ENCODE measurements around the gene AP1G2.
A peak's percentile ranks its signal among the peaks of the same experiment; 100 is the strongest.

The AP1G2 gene

GRCh38 chr14:23561259-23561658 lies 6.3 kb downstream of the AP1G2 start:
- TF ChIP-seq CTCF (IDR thresholded peaks at IDR 0.05; ENCODE audit: control insufficient read depth, insufficient read depth, low read depth, low read length, missing control alignments) = no peak
- no peak overlapping the region for H3K4me3 ChIP-seq (ENCODE audit: control insufficient read depth, low read depth, low read length)
- DNase-seq (ENCODE audit: low read depth) = no peak

GRCh38 chr14:23559926-23560520 lies 7.6 kb downstream of the AP1G2 start:
- no peak for DNase-seq (ENCODE audit: low read depth)
- no peak overlapping the region for H3K4me3 ChIP-seq (ENCODE audit: control insufficient read depth, low read depth, low read length)
- TF ChIP-seq CTCF (IDR thresholded peaks at IDR 0.05; ENCODE audit: control insufficient read depth, insufficient read depth, low read depth, low read length, missing control alignments) = no peak

GRCh38 chr14:23559010-23559925 lies 8.3 kb downstream of the AP1G2 start:
- DNase-seq (ENCODE audit: low read depth) = no peak
- peak; percentile 92 for TF ChIP-seq CTCF (IDR thresholded peaks at IDR 0.05; ENCODE audit: control insufficient read depth, insufficient read depth, low read depth, low read length, missing control alignments)
- H3K4me3 ChIP-seq (ENCODE audit: control insufficient read depth, low read depth, low read length) = no peak overlapping the region

GRCh38 chr14:23558346-23559009 lies 9.1 kb downstream of the AP1G2 start:
- TF ChIP-seq CTCF (IDR thresholded peaks at IDR 0.05; ENCODE audit: control insufficient read depth, insufficient read depth, low read depth, low read length, missing control alignments) = no peak

GRCh38 chr14:23557946-23558345 lies 9.6 kb downstream of the AP1G2 start:
- no peak overlapping the region for H3K4me3 ChIP-seq (ENCODE audit: control insufficient read depth, low read depth, low read length)
- no peak for TF ChIP-seq CTCF (IDR thresholded peaks at IDR 0.05; ENCODE audit: control insufficient read depth, insufficient read depth, low read depth, low read length, missing control alignments)
- no peak for DNase-seq (ENCODE audit: low read depth)

More at GRCh38 chr14:23558346-23559009, 9.1 kb downstream of the AP1G2 start:
- DNase-seq (ENCODE audit: low read depth) = no peak
- H3K4me3 ChIP-seq (ENCODE audit: control insufficient read depth, low read depth, low read length) = no peak overlapping the region

GRCh38 chr14:23557521-23557920 lies 10.1 kb downstream of the AP1G2 start:
- TF ChIP-seq CTCF (IDR thresholded peaks at IDR 0.05; ENCODE audit: control insufficient read depth, insufficient read depth, low read depth, low read length, missing control alignments) = no peak
- no peak overlapping the region for H3K4me3 ChIP-seq (ENCODE audit: control insufficient read depth, low read depth, low read length)
- DNase-seq (ENCODE audit: low read depth) = no peak
